Measurements from ENCODE around the gene NRG3.

- TF ChIP-seq, protein P1, sequence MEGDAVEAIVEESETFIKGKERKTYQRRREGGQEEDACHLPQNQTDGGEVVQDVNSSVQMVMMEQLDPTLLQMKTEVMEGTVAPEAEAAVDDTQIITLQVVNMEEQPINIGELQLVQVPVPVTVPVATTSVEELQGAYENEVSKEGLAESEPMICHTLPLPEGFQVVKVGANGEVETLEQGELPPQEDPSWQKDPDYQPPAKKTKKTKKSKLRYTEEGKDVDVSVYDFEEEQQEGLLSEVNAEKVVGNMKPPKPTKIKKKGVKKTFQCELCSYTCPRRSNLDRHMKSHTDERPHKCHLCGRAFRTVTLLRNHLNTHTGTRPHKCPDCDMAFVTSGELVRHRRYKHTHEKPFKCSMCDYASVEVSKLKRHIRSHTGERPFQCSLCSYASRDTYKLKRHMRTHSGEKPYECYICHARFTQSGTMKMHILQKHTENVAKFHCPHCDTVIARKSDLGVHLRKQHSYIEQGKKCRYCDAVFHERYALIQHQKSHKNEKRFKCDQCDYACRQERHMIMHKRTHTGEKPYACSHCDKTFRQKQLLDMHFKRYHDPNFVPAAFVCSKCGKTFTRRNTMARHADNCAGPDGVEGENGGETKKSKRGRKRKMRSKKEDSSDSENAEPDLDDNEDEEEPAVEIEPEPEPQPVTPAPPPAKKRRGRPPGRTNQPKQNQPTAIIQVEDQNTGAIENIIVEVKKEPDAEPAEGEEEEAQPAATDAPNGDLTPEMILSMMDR (conservative IDR thresholded peaks at IDR 0.05; ENCODE audit: low read length), result no peak
- no peak for TF ChIP-seq EZH2phosphoT487 (IDR thresholded peaks at IDR 0.05; ENCODE audit: borderline replicate concordance, low read depth, low read length)
Observed at GRCh38 chr10:82477776-82478175, 602.8 kb downstream of the NRG3 start.
